GM06990 (cell line): ENCODE data around the gene FIBP.
"Not testable (repeated sequence)": the region's sequence is repeated elsewhere in the genome, so short reads cannot be mapped to it uniquely, and the experiment has no call there.

Experiments
- DNase-seq: peaks from one replicate; pipeline ENCODE4 v3.0.0-alpha.2; 2011; ENCODE audit not compliant: insufficient read length; ENCODE audit errors: extremely low read depth
- H3K27me3 ChIP-seq: replicated peaks from 2 replicates; pipeline ENCODE4 v1.6.0; 2011; ENCODE audit warnings: low read length; ENCODE audit not compliant: control insufficient read depth, insufficient read depth
- H3K36me3 ChIP-seq: 2 replicates; pipeline ENCODE4 v1.5.1; 2011; ENCODE audit warnings: low read length; ENCODE audit not compliant: control insufficient read depth, insufficient read depth
- H3K4me3 ChIP-seq: replicated peaks from 2 replicates; pipeline ENCODE4 v1.5.1; 2011; ENCODE audit warnings: low read depth, mild to moderate bottlenecking, control low read depth, low read length
- TF ChIP-seq, protein P1 (sequence below): IDR thresholded peaks from 2 replicates; pipeline ENCODE4 v1.5.1; 2011; ENCODE audit warnings: low read length, control low read depth, mild to moderate bottlenecking, inconsistent platforms; ENCODE audit not compliant: insufficient read depth, poor library complexity, severe bottlenecking

FIBP gene

GRCh38 chr11:65895482-65895981 lies 7.3 kb upstream of the FIBP start:
- no peaks in the 10 kb centered on the region; the same call in none of the 2 replicates for H3K36me3 ChIP-seq
- TF ChIP-seq, protein P1, sequence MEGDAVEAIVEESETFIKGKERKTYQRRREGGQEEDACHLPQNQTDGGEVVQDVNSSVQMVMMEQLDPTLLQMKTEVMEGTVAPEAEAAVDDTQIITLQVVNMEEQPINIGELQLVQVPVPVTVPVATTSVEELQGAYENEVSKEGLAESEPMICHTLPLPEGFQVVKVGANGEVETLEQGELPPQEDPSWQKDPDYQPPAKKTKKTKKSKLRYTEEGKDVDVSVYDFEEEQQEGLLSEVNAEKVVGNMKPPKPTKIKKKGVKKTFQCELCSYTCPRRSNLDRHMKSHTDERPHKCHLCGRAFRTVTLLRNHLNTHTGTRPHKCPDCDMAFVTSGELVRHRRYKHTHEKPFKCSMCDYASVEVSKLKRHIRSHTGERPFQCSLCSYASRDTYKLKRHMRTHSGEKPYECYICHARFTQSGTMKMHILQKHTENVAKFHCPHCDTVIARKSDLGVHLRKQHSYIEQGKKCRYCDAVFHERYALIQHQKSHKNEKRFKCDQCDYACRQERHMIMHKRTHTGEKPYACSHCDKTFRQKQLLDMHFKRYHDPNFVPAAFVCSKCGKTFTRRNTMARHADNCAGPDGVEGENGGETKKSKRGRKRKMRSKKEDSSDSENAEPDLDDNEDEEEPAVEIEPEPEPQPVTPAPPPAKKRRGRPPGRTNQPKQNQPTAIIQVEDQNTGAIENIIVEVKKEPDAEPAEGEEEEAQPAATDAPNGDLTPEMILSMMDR, result no peak
- no peak for DNase-seq
- H3K4me3 ChIP-seq, result no peak overlapping the region
- no peaks in the 10 kb centered on the region for H3K27me3 ChIP-seq

DNA sequence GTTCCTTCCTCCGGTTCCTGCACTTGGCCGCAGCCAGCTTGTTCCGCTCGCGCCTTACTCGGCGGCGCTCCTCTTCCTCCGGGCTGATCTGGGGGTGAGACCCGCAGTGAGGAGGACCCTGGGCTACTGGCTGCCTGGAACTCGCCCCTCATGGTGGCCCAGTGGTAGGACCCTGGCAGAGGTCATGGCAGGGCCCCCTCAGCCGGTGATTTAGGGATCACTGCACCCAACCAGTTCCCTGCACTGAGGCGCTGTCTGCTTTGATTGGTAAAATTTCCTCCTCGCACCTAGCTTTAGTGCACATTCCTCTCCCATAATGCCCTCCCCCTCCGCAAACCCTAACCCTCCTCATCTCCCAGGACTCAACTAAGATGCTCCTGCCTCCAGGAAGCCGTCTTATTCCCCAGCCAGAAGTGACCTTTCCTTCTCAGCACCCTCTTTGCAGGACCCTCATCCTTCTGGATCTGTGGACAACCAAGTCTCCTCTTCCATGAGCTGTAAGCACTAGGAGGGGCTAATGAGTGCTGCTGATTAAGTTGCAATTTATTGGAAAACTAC lies 5.8 kb upstream of the FIBP start:
- Histone ChIP-seq H3K4me3 (peak overlapping the region; percentile 60), H3K36me3 (no peaks in the 10 kb centered on the region; the same call in none of the 2 replicates), H3K27me3 (no peaks in the 10 kb centered on the region)
- TF ChIP-seq, protein P1, result no peak
- no peak for DNase-seq

DNA sequence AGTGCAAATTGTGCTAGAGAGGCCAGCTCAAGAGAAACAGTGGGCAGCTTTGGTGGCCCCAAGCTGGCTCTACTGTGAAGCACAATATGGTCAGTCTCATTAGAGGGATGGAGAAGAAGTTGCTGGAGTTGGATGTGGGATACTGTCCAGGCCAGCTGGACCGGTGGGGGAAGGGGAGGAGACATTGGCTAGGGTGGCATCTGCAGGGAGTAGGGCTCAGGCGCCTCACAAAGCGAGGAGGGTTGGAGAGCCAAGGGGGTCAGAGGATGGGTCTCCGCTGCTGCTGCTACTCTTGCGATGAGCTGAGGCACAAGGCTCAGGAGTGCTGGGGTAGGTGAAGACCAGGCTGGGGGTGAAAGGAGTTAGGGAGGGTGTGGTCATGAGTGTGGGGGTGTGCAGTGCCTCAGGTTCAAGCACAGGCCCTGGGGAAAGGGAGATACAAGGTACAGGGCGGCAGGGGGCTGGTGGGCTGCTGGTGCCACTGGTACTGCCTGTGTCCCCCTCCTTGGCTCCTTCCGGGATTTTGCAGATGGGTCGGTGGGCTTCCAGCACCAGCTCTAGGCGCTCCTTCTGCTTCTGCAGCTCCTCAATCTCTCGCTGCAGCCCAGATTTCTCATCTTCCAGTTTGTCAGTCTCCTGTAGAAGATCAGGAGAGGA lies 4.5 kb upstream of the FIBP start:
- Histone ChIP-seq H3K36me3 (no peaks in the 10 kb centered on the region; the same call in none of the 2 replicates), H3K4me3 (peak overlapping the region; percentile 89), H3K27me3 (no peaks in the 10 kb centered on the region)
- TF ChIP-seq, protein P1, result no peak
- no peak for DNase-seq

DNA sequence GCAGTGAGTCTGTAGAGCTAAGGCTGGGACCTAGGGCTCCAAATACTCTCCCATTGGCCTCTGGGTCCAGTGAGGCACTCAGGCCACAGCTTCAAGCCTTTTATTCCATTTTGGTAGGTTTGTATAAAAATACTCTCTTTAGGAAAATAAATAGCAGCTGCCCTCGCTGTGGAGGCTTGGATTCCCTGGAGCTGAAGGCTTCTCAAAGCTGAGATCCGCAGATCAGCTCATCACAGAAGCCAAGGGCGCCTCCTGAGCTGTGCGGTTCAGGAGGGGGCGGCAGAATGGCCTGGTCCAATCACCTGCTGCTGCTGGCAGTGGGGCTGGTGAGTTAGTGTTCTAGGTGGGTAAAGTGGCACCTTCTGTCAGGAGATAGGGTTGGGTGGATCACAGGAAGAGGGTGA lies 3.9 kb upstream of the FIBP start:
- H3K36me3 ChIP-seq, H3K27me3 ChIP-seq, DNase-seq: not testable (repeated sequence)
- peak overlapping the region; percentile 89 for H3K4me3 ChIP-seq

- peak; percentile 59 for DNase-seq
- H3K27me3 ChIP-seq, result no peaks in the 10 kb centered on the region
- no peaks in the 10 kb centered on the region; the same call in 1 of the 2 replicates for H3K36me3 ChIP-seq
Measured at GRCh38 chr11:65891219-65892136, 3.2 kb upstream of the FIBP start.

More at GRCh38 chr11:65891219-65892136, 3.2 kb upstream of the FIBP start:
- TF ChIP-seq, protein P1, result peak; percentile 64
- H3K4me3 ChIP-seq, result peak overlapping the region; percentile 89
